Measurements from ENCODE around the gene EGFR.

Gene EGFR

GRCh38 chr7:55135462-55135861 lies 116.6 kb downstream of the EGFR start:
- TF ChIP-seq CTCF (IDR thresholded peaks at IDR 0.05; ENCODE audit: borderline replicate concordance, insufficient read depth, low read depth, low read length): no peak
- H3K4me3 ChIP-seq (ENCODE audit: low read depth, low read length): no peak overlapping the region

GRCh38 chr7:55138663-55139062 lies 119.8 kb downstream of the EGFR start:
- no peak overlapping the region for H3K4me3 ChIP-seq (ENCODE audit: low read depth, low read length)
- TF ChIP-seq CTCF (IDR thresholded peaks at IDR 0.05; ENCODE audit: borderline replicate concordance, insufficient read depth, low read depth, low read length): no peak

- no peak overlapping the region for H3K4me3 ChIP-seq (ENCODE audit: low read depth, low read length)
- TF ChIP-seq CTCF (IDR thresholded peaks at IDR 0.05; ENCODE audit: borderline replicate concordance, insufficient read depth, low read depth, low read length): no peak
Observed at GRCh38 chr7:55140221-55140940, 121.6 kb downstream of the EGFR start.

- H3K4me3 ChIP-seq (ENCODE audit: low read depth, low read length): no peak overlapping the region
- TF ChIP-seq CTCF (IDR thresholded peaks at IDR 0.05; ENCODE audit: borderline replicate concordance, insufficient read depth, low read depth, low read length): no peak
Observed at GRCh38 chr7:55140941-55141278, 122.1 kb downstream of the EGFR start.

- no peak overlapping the region for H3K4me3 ChIP-seq (ENCODE audit: low read depth, low read length)
- TF ChIP-seq CTCF (IDR thresholded peaks at IDR 0.05; ENCODE audit: borderline replicate concordance, insufficient read depth, low read depth, low read length): no peak
Observed at GRCh38 chr7:55142919-55143600, 124.2 kb downstream of the EGFR start.

GRCh38 chr7:55144333-55145317 lies 125.8 kb downstream of the EGFR start:
- peak; percentile 27; the same call in 1 of the 2 replicates for TF ChIP-seq CTCF (IDR thresholded peaks at IDR 0.05; ENCODE audit: borderline replicate concordance, insufficient read depth, low read depth, low read length)
- no peak overlapping the region for H3K4me3 ChIP-seq (ENCODE audit: low read depth, low read length)

Data from GM12875 (cell line).